K562 (cell line): ENCODE data around the gene CALM1. TPM values are rescaled to one million over a fixed set of nuclear protein-coding genes. Genes with fewer than 3 reads are reported as not detected.

ENCODE experiments used
- CEBPZ ChIP-seq: fragments of 150-350 bp; IDR thresholded peaks from 2 replicates; pipeline ENCODE4 v1.6.1; 2014; ENCODE audit warnings: low read depth, mild to moderate bottlenecking, low read length, borderline replicate concordance
- CXXC5 ChIP-seq: fragments of 250-450 bp; sonication (Bioruptor Pico); IDR thresholded peaks from 2 replicates; pipeline ENCODE4 v1.8.0; 2022; ENCODE audit warnings: inconsistent platforms, mild to moderate bottlenecking, moderate library complexity
- LEF1 ChIP-seq: fragments of 450-650 bp; IDR thresholded peaks from 2 replicates; pipeline ENCODE4 v1.6.1; 2016; ENCODE audit warnings: mild to moderate bottlenecking
- NEUROD1 ChIP-seq: fragments of 150-350 bp; IDR thresholded peaks from 2 replicates; pipeline ENCODE4 v1.6.1; 2014; ENCODE audit warnings: borderline replicate concordance, low read length, low read depth; ENCODE audit not compliant: partially characterized antibody
- NFYB ChIP-seq: IDR thresholded peaks from 2 replicates; pipeline ENCODE4 v1.6.1; 2011; ENCODE audit warnings: mild to moderate bottlenecking, moderate library complexity; ENCODE audit not compliant: insufficient read length; ENCODE audit errors: extremely low read depth
- NR1H2 ChIP-seq: sonication (generic); formaldehyde crosslinking; IDR thresholded peaks from 2 replicates; pipeline ENCODE4 v1.4.0; 2020; ENCODE audit warnings: mild to moderate bottlenecking, missing genetic modification reagents
- SAFB2 ChIP-seq: fragments of 200-400 bp; formaldehyde crosslinking; IDR thresholded peaks from 2 replicates; pipeline ENCODE4 v1.6.1; 2018; ENCODE audit warnings: borderline replicate concordance, low read length, low read depth, moderate library complexity; ENCODE audit not compliant: severe bottlenecking
- polyA plus RNA-seq, 8 experiments: library from polyadenylated mRNA; depleted of rRNA in 4 of 8; stranded (reverse) in 5 of 8; unstranded in 3 of 8; fragments of >200 nt; fragmentation: Nextera tagmentation in 2 of 8; fragmentation: Illumina TruSeq in 1 of 8; extraction: Ambion mirVana in 2 of 8; extraction: Trizol in 1 of 8; gene quantifications; 2 replicates each; pipeline versions ENCODE4 v1.2.1 to v1.2.3, GENCODE V29; 2011 to 2014; ENCODE audit warnings: inconsistent platforms in 1 of 8, missing spikeins in 1 of 8
- total RNA-seq, 7 experiments: library from RNA; depleted of rRNA in 6 of 7; stranded (reverse); fragments of >200 nt in 6 of 7; fragmentation: Illumina TruSeq in 2 of 7; extraction: Trizol in 2 of 7; gene quantifications; 2 replicates each; pipeline versions ENCODE4 v1.2.1 to v1.2.3, GENCODE V29; 2011 to 2021; ENCODE audit warnings: low replicate concordance in 1 of 7
- TF ChIP-seq, protein P1 (sequence below): sonication (generic); formaldehyde crosslinking; IDR thresholded peaks from 2 replicates; pipeline ENCODE4 v1.8.0; 2022; ENCODE audit warnings: mild to moderate bottlenecking, missing genetic modification reagents, borderline replicate concordance
- TF ChIP-seq, protein P2 (sequence below): fragments of 450-650 bp; IDR thresholded peaks from 2 replicates; pipeline ENCODE4 v1.6.1; 2016; ENCODE audit warnings: mild to moderate bottlenecking, moderate library complexity

CALM1 gene
- total and polyA plus RNA-seq, 9 of the 15 experiments (the other 6 are each of a cell fraction or from before 2014, with no cell fraction given) = 48.0 to 269 (median 158) TPM

DNA sequence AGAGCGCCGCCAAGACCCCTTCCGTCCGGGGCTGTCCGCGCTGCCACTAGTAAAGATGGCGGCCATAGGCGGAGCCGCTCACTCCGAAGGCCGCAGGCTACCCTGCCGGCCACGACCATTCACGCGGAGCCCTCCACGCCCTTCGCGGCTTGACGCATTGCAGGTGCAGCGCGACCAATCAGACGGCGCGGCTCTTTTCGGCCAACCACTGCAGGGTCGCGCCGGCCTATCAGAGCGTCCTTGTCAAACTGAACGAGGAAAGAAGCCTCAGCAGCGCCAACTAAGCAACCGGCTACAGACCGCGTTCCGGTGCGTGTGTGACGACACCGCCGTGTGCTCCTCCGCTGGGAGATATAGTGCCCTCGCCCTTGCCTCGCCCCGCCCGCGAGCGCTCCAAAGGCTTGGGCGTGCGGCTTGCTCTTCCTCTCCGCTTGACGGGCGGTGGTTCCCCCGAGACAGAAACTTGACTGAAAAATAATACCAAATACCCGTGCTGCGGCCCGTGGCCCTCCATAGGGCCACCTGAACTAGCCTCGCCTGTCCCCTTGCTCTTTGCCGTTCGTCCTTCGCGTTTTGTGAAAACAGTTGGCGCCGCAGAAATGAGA, 13.6 kb upstream of the CALM1 start (continued):
- TF ChIP-seq CEBPZ (no peak), NFYB (peak; percentile 89), LEF1 (no peak), NEUROD1 (peak; percentile 65), CXXC5 (CRISPR knock-in tag) (peak; percentile 100), SAFB2 (no peak), NR1H2 (CRISPR knock-in tag) (no peak)
- TF ChIP-seq, protein P1, sequence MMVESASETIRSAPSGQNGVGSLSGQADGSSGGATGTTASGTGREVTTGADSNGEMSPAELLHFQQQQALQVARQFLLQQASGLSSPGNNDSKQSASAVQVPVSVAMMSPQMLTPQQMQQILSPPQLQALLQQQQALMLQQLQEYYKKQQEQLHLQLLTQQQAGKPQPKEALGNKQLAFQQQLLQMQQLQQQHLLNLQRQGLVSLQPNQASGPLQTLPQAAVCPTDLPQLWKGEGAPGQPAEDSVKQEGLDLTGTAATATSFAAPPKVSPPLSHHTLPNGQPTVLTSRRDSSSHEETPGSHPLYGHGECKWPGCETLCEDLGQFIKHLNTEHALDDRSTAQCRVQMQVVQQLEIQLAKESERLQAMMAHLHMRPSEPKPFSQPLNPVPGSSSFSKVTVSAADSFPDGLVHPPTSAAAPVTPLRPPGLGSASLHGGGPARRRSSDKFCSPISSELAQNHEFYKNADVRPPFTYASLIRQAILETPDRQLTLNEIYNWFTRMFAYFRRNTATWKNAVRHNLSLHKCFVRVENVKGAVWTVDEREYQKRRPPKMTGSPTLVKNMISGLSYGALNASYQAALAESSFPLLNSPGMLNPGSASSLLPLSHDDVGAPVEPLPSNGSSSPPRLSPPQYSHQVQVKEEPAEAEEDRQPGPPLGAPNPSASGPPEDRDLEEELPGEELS (CRISPR knock-in tag) = 0 out of 2 replicates have a peak, but pooled peaks have one; percentile 27
- TF ChIP-seq, protein P2, sequence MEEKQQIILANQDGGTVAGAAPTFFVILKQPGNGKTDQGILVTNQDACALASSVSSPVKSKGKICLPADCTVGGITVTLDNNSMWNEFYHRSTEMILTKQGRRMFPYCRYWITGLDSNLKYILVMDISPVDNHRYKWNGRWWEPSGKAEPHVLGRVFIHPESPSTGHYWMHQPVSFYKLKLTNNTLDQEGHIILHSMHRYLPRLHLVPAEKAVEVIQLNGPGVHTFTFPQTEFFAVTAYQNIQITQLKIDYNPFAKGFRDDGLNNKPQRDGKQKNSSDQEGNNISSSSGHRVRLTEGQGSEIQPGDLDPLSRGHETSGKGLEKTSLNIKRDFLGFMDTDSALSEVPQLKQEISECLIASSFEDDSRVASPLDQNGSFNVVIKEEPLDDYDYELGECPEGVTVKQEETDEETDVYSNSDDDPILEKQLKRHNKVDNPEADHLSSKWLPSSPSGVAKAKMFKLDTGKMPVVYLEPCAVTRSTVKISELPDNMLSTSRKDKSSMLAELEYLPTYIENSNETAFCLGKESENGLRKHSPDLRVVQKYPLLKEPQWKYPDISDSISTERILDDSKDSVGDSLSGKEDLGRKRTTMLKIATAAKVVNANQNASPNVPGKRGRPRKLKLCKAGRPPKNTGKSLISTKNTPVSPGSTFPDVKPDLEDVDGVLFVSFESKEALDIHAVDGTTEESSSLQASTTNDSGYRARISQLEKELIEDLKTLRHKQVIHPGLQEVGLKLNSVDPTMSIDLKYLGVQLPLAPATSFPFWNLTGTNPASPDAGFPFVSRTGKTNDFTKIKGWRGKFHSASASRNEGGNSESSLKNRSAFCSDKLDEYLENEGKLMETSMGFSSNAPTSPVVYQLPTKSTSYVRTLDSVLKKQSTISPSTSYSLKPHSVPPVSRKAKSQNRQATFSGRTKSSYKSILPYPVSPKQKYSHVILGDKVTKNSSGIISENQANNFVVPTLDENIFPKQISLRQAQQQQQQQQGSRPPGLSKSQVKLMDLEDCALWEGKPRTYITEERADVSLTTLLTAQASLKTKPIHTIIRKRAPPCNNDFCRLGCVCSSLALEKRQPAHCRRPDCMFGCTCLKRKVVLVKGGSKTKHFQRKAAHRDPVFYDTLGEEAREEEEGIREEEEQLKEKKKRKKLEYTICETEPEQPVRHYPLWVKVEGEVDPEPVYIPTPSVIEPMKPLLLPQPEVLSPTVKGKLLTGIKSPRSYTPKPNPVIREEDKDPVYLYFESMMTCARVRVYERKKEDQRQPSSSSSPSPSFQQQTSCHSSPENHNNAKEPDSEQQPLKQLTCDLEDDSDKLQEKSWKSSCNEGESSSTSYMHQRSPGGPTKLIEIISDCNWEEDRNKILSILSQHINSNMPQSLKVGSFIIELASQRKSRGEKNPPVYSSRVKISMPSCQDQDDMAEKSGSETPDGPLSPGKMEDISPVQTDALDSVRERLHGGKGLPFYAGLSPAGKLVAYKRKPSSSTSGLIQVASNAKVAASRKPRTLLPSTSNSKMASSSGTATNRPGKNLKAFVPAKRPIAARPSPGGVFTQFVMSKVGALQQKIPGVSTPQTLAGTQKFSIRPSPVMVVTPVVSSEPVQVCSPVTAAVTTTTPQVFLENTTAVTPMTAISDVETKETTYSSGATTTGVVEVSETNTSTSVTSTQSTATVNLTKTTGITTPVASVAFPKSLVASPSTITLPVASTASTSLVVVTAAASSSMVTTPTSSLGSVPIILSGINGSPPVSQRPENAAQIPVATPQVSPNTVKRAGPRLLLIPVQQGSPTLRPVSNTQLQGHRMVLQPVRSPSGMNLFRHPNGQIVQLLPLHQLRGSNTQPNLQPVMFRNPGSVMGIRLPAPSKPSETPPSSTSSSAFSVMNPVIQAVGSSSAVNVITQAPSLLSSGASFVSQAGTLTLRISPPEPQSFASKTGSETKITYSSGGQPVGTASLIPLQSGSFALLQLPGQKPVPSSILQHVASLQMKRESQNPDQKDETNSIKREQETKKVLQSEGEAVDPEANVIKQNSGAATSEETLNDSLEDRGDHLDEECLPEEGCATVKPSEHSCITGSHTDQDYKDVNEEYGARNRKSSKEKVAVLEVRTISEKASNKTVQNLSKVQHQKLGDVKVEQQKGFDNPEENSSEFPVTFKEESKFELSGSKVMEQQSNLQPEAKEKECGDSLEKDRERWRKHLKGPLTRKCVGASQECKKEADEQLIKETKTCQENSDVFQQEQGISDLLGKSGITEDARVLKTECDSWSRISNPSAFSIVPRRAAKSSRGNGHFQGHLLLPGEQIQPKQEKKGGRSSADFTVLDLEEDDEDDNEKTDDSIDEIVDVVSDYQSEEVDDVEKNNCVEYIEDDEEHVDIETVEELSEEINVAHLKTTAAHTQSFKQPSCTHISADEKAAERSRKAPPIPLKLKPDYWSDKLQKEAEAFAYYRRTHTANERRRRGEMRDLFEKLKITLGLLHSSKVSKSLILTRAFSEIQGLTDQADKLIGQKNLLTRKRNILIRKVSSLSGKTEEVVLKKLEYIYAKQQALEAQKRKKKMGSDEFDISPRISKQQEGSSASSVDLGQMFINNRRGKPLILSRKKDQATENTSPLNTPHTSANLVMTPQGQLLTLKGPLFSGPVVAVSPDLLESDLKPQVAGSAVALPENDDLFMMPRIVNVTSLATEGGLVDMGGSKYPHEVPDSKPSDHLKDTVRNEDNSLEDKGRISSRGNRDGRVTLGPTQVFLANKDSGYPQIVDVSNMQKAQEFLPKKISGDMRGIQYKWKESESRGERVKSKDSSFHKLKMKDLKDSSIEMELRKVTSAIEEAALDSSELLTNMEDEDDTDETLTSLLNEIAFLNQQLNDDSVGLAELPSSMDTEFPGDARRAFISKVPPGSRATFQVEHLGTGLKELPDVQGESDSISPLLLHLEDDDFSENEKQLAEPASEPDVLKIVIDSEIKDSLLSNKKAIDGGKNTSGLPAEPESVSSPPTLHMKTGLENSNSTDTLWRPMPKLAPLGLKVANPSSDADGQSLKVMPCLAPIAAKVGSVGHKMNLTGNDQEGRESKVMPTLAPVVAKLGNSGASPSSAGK = peak; percentile 88
